Heart left ventricle (tissue), 16 donors: Measurements from ENCODE around the gene KRTAP10-7. TPM values are rescaled to one million over a fixed set of nuclear protein-coding genes. Genes with fewer than 3 reads are reported as not detected.
"Not testable (repeated sequence)": the region's sequence is repeated elsewhere in the genome, so short reads cannot be mapped to it uniquely, and the experiment has no call there.

Experiments used
- ATAC-seq, 4 donors: fragments of 200-7000 bp; cut with Tn5 transposase; one replicate each; pipeline ENCODE4 v1.9.1; 2020 to 2022; ENCODE audit warnings: moderate library complexity in 4 of 4, mild to moderate bottlenecking in 3 of 4, moderate number of reproducible peaks in 1 of 4
- DNase-seq, 5 donors: peaks; one replicate each; pipeline ENCODE4 v3.0.0-alpha.2; 2020
- H3K27ac ChIP-seq, 12 donors: fragments of 200-600 bp; sonication (generic) in 4 of 12; one replicate each; pipeline versions ENCODE4 v1.5.0 to v1.8.0; 2016 to 2022; ENCODE audit warnings: mild to moderate bottlenecking in 2 of 12
- H3K27me3 ChIP-seq, 9 donors: fragments of 200-600 bp; sonication (generic) in 2 of 9; one replicate each; pipeline versions ENCODE4 v1.5.1 to v1.8.0; 2016 to 2022; ENCODE audit warnings: mild to moderate bottlenecking in 3 of 9
- H3K36me3 ChIP-seq, 9 donors: fragments of 200-600 bp; sonication (generic) in 2 of 9; one replicate each; pipeline versions ENCODE4 v1.5.0 to v1.8.0; 2018 to 2022; ENCODE audit warnings: mild to moderate bottlenecking in 2 of 9
- H3K4me1 ChIP-seq, 12 donors: fragments of 200-600 bp; sonication (generic) in 4 of 12; one replicate each; pipeline versions ENCODE4 v1.5.0 to v1.8.0; 2016 to 2022; ENCODE audit warnings: mild to moderate bottlenecking in 3 of 12
- H3K4me3 ChIP-seq, 12 donors: fragments of 200-600 bp; sonication (generic) in 4 of 12; one replicate each; pipeline versions ENCODE4 v1.5.0 to v1.8.0; 2017 to 2022; ENCODE audit warnings: mild to moderate bottlenecking in 9 of 12, moderate library complexity in 4 of 12
- H3K9me3 ChIP-seq, 12 donors: fragments of 200-600 bp; sonication (generic) in 4 of 12; one replicate each; pipeline versions ENCODE4 v1.5.0 to v1.8.0; 2016 to 2022; ENCODE audit warnings: mild to moderate bottlenecking in 1 of 12
- CTCF ChIP-seq, 12 donors: fragments of 200-600 bp; sonication (generic) in 4 of 12; IDR thresholded peaks; one replicate each; pipeline versions ENCODE4 v1.5.0 to v1.8.0; 2018 to 2022; ENCODE audit warnings: antibody characterized with exemption in 12 of 12, mild to moderate bottlenecking in 5 of 12
- POLR2A ChIP-seq, 2 donors: fragments of 450-650 bp; IDR thresholded peaks; one replicate each; pipeline ENCODE4 v1.6.1; 2017; ENCODE audit warnings: antibody characterized with exemption in 2 of 2, mild to moderate bottlenecking in 2 of 2, moderate library complexity in 2 of 2
- WGBS, 4 donors: extraction: QIAGEN DNeasy Blood & Tissue Kit in 2 of 4; methylation state at CpG; one replicate each; pipeline versions ENCODE4 v1.1.5 to v1.1.7; 2013 to 2018; 5-methylcytosine and 5-hydroxymethylcytosine counted together
- intact Hi-C, 10 donors: fragments of 100-400 bp; cut with DNase I; formaldehyde crosslinking; loops; one replicate each; pipeline versions ENCODE4 v1.11.1 to v1.14.2; 2022
- polyA plus RNA-seq, 2 donors: library from polyadenylated mRNA; stranded (reverse); fragments of 200-250 nt; gene quantifications; one replicate each; pipeline ENCODE4 v1.2.3, GENCODE V29; 2013
- total RNA-seq, 9 donors: library from RNA; depleted of rRNA in 2 of 9; stranded (reverse); fragments of >200 nt in 2 of 9; fragmentation: NEBNext Ultra II Directional in 3 of 9; extraction: Animal tissue kit (Norgen Biotek cat#: 25700) in 3 of 9; gene quantifications; one replicate each; pipeline versions ENCODE4 v1.1.0 to v1.2.4, GENCODE V29; 2016 to 2023
- donor health status: ischemic (EF 13 %, LVEDD 7.1; RV severe dilation, severe dysfunction).
- donor health status: healthy with polysubstance abuse.
- donor health status: DM: no; HTN: yes; CAD: no.
- donor health status: DM: no; HTN: no; CAD: no.
- donor health status: ischemic (EF 25% LVEDD 6.9; RV normal size, moderate dysfunction).
- donor health status: ischemic (EF 25% LVEDD 5.7; RV mildly dilated, moderate dysfunction).
- donor health status: healthy.
- donor health status: DM: yes; HTN: yes; CAD: no.
- donor health status: ischemic (EF 35%, LVEDD 5.7; RV mildly dilated, moderate dysfunction).
- donor health status: nonischemic (EF 11% LVEDD 7.7; RV severe dilation, severe dysfunction).
- donor health status: DM: yes; HTN: yes; CAD: no.
- donor health status: PGD.
- donor health status: ischemic (EF 29% LVEDD 5.4; RV normal size, mild dysfunction).
- donor health status: nonischemic (EF 23%, LVEDD 6.1; RV moderate dilation, normal function).

KRTAP10-7 gene
- total and polyA plus RNA-seq, 11 donors = not detected

GRCh38 chr21:44626262-44626661 is 25.9 kb downstream of the KRTAP10-7 start:
- DNase-seq = peak in 1 of 5 donors; percentile 58
- H3K9me3 ChIP-seq = peaks cover 0 to 40% (median 21%) of the 10 kb centered on the region in 12 donors
- H3K27me3 ChIP-seq = peaks cover 0 to 26% (median 0%) of the 10 kb centered on the region in 9 donors
- no peaks in the 10 kb centered on the region for H3K36me3 ChIP-seq
- intact Hi-C loops = loop anchor here in 1 of 10 donors (10.0 kb wide), 1 partner anchor 89 kb away; the partner anchor contains the start of gene TSPEAR
- no peak overlapping the region for H3K4me3 ChIP-seq
- TF ChIP-seq POLR2A (IDR thresholded peaks at IDR 0.05) (no peak), CTCF (IDR thresholded peaks at IDR 0.05) (no peak)
- ATAC-seq = peak in 2 of 4 donors; percentile 20 to 26
- WGBS, 4 donors = 71 to 80% (median 72%) methylated on average over 10 of the region's 10 CpGs
- peaks cover 0 to 29% (median 0%) of the 10 kb centered on the region in 12 donors for H3K4me1 ChIP-seq
- H3K27ac ChIP-seq = peak overlapping the region in 1 of 12 donors; percentile 52

- H3K36me3 ChIP-seq = no peaks in the 10 kb centered on the region
- peak within 1 kb of the TSS in 1 of 12 donors; percentile 52 for H3K27ac ChIP-seq
- no peak for DNase-seq
- H3K27me3 ChIP-seq = peaks cover 0 to 26% (median 0%) of the 10 kb centered on the region in 9 donors
- 51 to 62% (median 57%) methylated on average over 6 to 7 of the region's 7 CpGs for WGBS, 4 donors
- intact Hi-C loops = loop anchor here in 1 of 10 donors (10.0 kb wide), 1 partner anchor 88 kb away; the partner anchor contains the start of gene TSPEAR
- TF ChIP-seq POLR2A (IDR thresholded peaks at IDR 0.05) (no peak), CTCF (IDR thresholded peaks at IDR 0.05) (no peak)
- peaks cover 0 to 45% (median 26%) of the 10 kb centered on the region in 12 donors for H3K9me3 ChIP-seq
- no peak within 1 kb of the TSS for H3K4me3 ChIP-seq
- peak in 1 of 4 donors; percentile 8 for ATAC-seq
- H3K4me1 ChIP-seq = peaks cover 0 to 29% (median 0%) of the 10 kb centered on the region in 12 donors
These were observed 26.3 kb downstream of the KRTAP10-7 start, which contains the start of gene KRTAP10-9 for GRCh38 chr21:44626673-44627143. TSS of gene KRTAP10-9 (plus strand) at chr21:44627093. CDS start at chr21:44627172, 79 bp downstream.

- DNase-seq = peak in 1 of 5 donors; percentile 49
- H3K36me3 ChIP-seq, H3K27ac ChIP-seq, ATAC-seq, H3K4me3 ChIP-seq: not testable (repeated sequence)
- WGBS, 4 donors = 76 to 84% (median 80%) methylated on average over 14 to 18 of the region's 20 CpGs
- Histone ChIP-seq H3K27me3 (peaks cover 0 to 26% (median 0%) of the 10 kb centered on the region in 9 donors), H3K4me1 (peaks cover 0 to 29% (median 0%) of the 10 kb centered on the region in 12 donors), H3K9me3 (peaks cover 0 to 48% (median 30%) of the 10 kb centered on the region in 12 donors)
- intact Hi-C loops = loop anchor here in 1 of 10 donors (10.0 kb wide), 1 partner anchor 87 kb away; the partner anchor contains the start of gene TSPEAR
These were observed 26.9 kb downstream of the KRTAP10-7 start for GRCh38 chr21:44627181-44627822.

GRCh38 chr21:44627831-44628233 is 27.4 kb downstream of the KRTAP10-7 start:
- WGBS, 4 donors = 51 to 72% (median 54%) methylated on average over 11 to 15 of the region's 15 CpGs
- H3K9me3 ChIP-seq = peaks cover 0 to 48% (median 33%) of the 10 kb centered on the region in 12 donors
- H3K4me1 ChIP-seq = peaks cover 0 to 29% (median 0%) of the 10 kb centered on the region in 12 donors
- H3K36me3 ChIP-seq, H3K27ac ChIP-seq, H3K4me3 ChIP-seq: not testable (repeated sequence)
- ATAC-seq (peak in 1 of 4 donors; percentile 20), DNase-seq (peak in 1 of 5 donors; percentile 55)
- intact Hi-C loops = loop anchor here in 1 of 10 donors (10.0 kb wide), 1 partner anchor 87 kb away; the partner anchor contains the start of gene TSPEAR
- H3K27me3 ChIP-seq = peaks cover 0 to 26% (median 0%) of the 10 kb centered on the region in 9 donors
